Measurements from ENCODE around the gene HOXA6. TPM values are rescaled to one million over a fixed set of nuclear protein-coding genes. Genes with fewer than 3 reads are reported as not detected.

The HOXA6 gene
- total RNA-seq, 1 experiment from 2014 or later: not detected

DNA sequence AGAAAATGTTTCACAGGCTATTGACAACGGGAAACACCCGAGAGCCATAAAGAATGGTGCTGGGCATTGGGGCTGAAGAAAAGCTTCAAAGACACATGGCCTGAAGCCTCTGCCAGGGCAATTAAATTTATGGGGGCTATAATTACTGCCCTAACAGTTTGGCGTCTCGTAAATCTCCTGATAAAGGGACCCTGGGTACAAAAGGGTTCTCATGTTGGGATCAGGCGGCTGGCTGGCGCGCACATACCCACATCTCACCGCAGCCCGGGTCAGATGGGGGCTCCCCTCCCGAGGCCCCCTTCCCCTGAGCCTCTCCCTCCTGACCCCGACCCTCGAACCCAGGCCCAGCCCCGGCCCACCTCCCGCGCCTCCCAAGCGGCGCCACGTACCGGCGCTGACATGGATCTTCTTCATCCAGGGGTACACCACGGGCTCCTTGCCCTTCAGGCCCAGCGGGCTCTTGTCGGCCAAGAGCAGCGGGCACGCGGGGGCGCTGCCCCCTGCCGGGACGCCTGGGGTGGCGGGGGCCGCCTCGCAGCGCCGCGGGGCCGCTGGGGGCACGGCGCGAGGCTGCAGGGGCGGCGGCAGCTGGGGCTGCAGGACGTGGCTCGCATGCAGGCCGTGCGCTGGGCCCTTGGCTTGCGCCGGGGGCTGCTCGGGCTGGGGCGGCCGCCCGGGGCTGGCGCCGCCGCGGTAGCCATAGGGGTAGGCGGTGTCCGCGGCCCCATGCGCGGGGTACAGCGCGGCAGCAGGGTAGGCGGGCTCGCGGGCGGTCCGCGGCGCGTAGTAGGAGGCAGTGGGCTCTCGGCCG lies 17.6 kb downstream of the HOXA6 start:
- DNase-seq: no peak
- Histone ChIP-seq H3K9ac (ENCODE audit: extremely low read depth, insufficient read length, low read length) (no peak overlapping the region), H3K18ac (ENCODE audit: insufficient read length, low read depth, low read length) (no peak overlapping the region), H3K4ac (ENCODE audit: low read depth, low read length) (no peak overlapping the region), H2BK15ac (ENCODE audit: low read depth, low read length) (no peak overlapping the region), H2BK20ac (ENCODE audit: low read depth, low read length, poor library complexity, severe bottlenecking) (no peak overlapping the region), H2BK12ac (ENCODE audit: insufficient read length, low read depth, low read length) (no peak overlapping the region), H3K14ac (ENCODE audit: insufficient read depth, low read length) (no peak overlapping the region), H3K27ac (ENCODE audit: insufficient read length, low read depth, low read length) (no peak overlapping the region), H3K4me1 (ENCODE audit: insufficient read depth, low read length) (no peaks in the 10 kb centered on the region), H2BK120ac (ENCODE audit: low read depth, low read length, poor library complexity, severe bottlenecking) (no peak overlapping the region), H3K56ac (ENCODE audit: insufficient read length, low read depth, low read length) (no peak overlapping the region), H2BK5ac (ENCODE audit: insufficient read length, low read length) (no peak overlapping the region), H3K23me2 (ENCODE audit: insufficient read length, low read depth, low read length, poor library complexity, severe bottlenecking) (no peaks in the 10 kb centered on the region), H2AK5ac (ENCODE audit: insufficient read length, low read length) (no peak overlapping the region), H4K8ac (replicated peaks; ENCODE audit: insufficient read length, low read depth, low read length) (no peak overlapping the region), H4K5ac (ENCODE audit: insufficient read length, low read depth, low read length) (no peak overlapping the region), H3T11ph (ENCODE audit: low read length) (no peak overlapping the region), H4K20me1 (ENCODE audit: control insufficient read depth, insufficient read depth, insufficient read length) (peaks cover 3% of the 10 kb centered on the region), H3K79me2 (ENCODE audit: insufficient read depth, low read length) (no peaks in the 10 kb centered on the region), H3K23ac (ENCODE audit: insufficient read length, low read depth, low read length) (no peak overlapping the region), H4K91ac (ENCODE audit: insufficient read length, low read depth, low read length) (no peak overlapping the region), H3K4me2 (ENCODE audit: insufficient read depth, insufficient read length, low read length) (no peak overlapping the region), H3K79me1 (ENCODE audit: insufficient read depth, low read depth, low read length, poor library complexity, severe bottlenecking) (no peaks in the 10 kb centered on the region), H2AFZ (ENCODE audit: low read length) (no peak overlapping the region), H3K27me3 (ENCODE audit: insufficient read depth, low read length) (peaks cover 95% of the 10 kb centered on the region), H3K9me3 (ENCODE audit: control insufficient read depth, low read depth, low read length) (no peaks in the 10 kb centered on the region)
- H3K27me3 Mint-ChIP-seq (ENCODE audit: low read depth): peaks cover 97% of the 10 kb centered on the region
- WGBS (ENCODE audit: extremely low coverage, insufficient read length, low lambda C conversion rate): no CpG with 5 or more reads among the region's 72 CpGs
- H3K4me1 Mint-ChIP-seq: no peaks in the 10 kb centered on the region
- TF ChIP-seq, protein P1, sequence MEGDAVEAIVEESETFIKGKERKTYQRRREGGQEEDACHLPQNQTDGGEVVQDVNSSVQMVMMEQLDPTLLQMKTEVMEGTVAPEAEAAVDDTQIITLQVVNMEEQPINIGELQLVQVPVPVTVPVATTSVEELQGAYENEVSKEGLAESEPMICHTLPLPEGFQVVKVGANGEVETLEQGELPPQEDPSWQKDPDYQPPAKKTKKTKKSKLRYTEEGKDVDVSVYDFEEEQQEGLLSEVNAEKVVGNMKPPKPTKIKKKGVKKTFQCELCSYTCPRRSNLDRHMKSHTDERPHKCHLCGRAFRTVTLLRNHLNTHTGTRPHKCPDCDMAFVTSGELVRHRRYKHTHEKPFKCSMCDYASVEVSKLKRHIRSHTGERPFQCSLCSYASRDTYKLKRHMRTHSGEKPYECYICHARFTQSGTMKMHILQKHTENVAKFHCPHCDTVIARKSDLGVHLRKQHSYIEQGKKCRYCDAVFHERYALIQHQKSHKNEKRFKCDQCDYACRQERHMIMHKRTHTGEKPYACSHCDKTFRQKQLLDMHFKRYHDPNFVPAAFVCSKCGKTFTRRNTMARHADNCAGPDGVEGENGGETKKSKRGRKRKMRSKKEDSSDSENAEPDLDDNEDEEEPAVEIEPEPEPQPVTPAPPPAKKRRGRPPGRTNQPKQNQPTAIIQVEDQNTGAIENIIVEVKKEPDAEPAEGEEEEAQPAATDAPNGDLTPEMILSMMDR (conservative IDR thresholded peaks at IDR 0.05): no peak
- H3K36me3 Mint-ChIP-seq (ENCODE audit: insufficient read depth in 1 of 3, low read depth in 3 of 3): no peaks in the 10 kb centered on the region; a peak in 1 of 7 replicates
- peaks cover 0 to 10% of the 10 kb centered on the region in 2 experiments; a peak in 3 of 5 replicates for H3K9me3 Mint-ChIP-seq
- no peak overlapping the region for H3K4me3 Mint-ChIP-seq
- no peak overlapping the region for H3K27ac Mint-ChIP-seq

Data from H9 (cell line).